ENCODE results near the gene COMMD10.

DNA sequence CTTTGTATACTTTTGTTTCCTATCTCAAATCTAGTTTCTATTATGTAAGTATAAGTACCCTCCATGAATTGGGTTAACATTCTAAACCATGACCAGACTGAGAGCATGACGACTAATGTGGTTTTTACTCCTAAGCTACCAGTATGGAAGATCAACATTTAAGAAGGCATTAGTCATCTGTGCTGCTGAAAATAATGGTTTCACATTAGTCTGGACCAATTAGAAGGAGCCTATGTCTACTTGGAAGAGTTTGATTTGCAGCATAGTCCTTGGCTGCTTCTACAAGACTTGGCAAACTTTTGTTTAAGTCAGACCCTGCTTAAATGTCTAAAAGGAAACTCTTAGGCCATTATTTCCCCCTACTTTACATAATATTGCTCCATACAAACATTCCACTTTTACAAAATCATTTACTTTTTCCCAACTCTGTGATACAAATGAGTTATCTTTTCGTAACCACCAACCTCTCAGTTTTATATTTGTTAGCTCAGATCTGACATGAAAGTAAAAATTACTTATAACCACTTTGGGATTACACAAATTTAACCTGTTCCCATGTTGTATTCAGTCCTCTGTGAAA is 186.7 kb downstream of the COMMD10 start:
- TF ChIP-seq, protein P1, sequence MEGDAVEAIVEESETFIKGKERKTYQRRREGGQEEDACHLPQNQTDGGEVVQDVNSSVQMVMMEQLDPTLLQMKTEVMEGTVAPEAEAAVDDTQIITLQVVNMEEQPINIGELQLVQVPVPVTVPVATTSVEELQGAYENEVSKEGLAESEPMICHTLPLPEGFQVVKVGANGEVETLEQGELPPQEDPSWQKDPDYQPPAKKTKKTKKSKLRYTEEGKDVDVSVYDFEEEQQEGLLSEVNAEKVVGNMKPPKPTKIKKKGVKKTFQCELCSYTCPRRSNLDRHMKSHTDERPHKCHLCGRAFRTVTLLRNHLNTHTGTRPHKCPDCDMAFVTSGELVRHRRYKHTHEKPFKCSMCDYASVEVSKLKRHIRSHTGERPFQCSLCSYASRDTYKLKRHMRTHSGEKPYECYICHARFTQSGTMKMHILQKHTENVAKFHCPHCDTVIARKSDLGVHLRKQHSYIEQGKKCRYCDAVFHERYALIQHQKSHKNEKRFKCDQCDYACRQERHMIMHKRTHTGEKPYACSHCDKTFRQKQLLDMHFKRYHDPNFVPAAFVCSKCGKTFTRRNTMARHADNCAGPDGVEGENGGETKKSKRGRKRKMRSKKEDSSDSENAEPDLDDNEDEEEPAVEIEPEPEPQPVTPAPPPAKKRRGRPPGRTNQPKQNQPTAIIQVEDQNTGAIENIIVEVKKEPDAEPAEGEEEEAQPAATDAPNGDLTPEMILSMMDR (optimal IDR thresholded peaks at IDR 0.05 in 1 of 3, IDR thresholded peaks at IDR 0.05 in 1 of 3, conservative IDR thresholded peaks at IDR 0.05 in 1 of 3; ENCODE audit: extremely low read depth in 1 of 3, insufficient read depth in 2 of 3, low read length in 3 of 3), result no peak
- TF ChIP-seq EZH2 (IDR thresholded peaks at IDR 0.05; ENCODE audit: low read length), result no peak
